HG03159 (cell line): Measurements from ENCODE around the gene GRAMD1A.
"Not testable (repeated sequence)": the region's sequence is repeated elsewhere in the genome, so short reads cannot be mapped to it uniquely, and the experiment has no call there.

Experiments used
- ATAC-seq: cut with Tn5 transposase; IDR thresholded peaks from one replicate; pipeline ENCODE4 v1.9.1; 2021; ENCODE audit warnings: mild to moderate bottlenecking, moderate library complexity; ENCODE audit not compliant: unreplicated experiment

The GRAMD1A gene

DNA sequence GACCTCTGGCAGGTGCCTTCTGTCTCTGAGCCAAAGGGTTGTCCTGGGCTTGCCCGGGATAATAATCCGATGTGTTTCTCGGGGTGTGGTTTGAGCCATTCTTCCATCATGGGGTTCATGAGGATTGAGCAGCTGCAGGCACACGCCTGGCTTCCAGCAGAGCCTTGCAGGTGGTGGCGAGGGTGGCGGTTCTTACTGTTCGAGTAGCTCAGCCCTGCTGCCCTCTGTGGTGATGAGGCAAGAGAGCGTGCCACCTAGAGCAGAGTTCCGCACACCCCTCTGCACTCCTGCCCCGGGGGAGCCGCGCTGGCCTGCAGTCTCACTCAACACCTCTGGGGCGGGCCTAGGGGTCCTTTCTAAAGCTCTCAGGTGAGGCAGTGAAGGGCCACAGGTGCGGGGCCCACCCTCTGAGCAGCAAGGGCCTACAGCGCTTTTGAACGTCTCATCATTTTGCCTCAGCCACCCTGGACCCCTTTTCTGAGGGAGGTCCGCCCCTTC, 33.9 kb downstream of the GRAMD1A start:
- no peak for ATAC-seq

DNA sequence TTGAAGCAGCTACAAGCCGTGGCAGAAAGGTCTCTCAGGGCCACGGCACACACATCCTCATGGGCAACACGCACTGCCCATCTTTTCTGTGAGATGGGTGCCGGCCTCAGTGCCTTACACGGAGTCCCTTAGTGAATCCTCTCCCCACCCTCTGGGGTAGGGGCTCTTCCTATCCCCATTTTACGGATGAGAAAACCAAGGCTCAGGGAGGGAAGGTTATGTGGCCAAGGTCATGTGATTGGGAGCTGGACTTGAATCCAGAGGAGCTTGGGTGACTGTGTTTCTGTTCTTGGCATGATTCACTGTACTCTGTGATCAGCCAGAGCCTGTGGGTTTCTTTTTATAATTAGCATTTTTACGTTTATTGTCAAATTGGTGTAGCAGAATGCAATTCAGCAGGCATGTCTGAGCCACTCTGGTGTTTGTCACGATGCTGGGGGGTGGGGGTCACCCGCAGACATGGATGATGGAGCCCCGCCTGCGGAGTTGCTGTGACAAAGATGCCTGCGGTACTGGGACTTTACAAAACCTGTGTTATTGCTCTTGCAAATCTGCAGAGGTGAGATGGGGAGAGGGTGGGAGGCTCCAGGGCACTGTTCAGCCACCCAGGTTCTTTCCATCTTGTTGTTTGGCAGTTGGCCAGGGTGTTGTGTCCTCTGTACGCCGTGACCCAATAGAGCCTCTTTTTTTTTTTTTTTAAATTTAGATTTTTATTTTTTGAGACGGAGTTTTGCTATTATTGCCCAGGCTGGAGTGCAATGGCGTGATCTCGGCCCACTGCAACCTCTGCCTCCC, 34.7 kb downstream of the GRAMD1A start:
- no peak for ATAC-seq

- no peak for ATAC-seq
Observed at GRCh38 chr19:35037716-35038622, 37.8 kb downstream of the GRAMD1A start.

DNA sequence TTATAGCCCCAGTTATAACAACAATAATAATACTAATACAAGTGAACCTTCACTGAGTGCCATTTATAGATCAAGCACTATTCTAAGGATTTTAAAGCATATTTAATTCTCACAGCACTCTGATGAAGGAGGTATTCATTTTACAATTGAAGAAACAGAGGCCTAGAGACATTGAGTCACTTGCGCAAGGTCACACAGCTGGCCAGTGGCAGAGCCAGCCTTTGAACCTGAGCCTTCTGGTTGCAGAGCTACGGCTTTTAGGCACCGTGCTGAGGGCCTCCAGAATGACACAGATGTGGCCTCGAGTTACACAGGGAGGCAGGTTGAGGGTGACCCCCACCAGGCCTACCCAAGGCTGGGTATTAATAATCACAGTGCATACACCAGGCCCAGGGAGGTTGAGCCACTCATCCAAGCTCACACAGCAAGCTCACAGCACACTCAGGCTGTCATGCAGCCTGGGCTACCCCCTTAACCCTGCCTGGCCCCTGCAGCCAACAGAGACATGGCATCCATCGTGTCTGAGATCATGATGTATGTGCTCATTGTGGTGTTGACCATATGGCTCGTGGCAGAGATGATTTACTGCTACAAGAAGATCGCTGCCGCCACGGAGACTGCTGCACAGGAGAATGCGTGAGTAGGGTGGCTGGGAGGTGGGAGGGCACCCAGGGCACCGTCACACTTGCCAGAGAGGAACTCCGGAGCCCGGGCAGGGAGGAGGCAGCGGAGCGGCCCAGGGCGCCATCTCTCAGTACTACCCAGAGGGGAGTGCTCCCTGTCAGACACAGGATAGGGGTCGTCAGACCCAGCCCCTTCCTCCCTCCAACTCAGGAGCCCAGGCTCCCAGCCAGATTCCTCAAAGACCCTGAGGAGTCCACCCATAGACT, 38.7 kb downstream of the GRAMD1A start:
- ATAC-seq = no peak

GRCh38 chr19:35039881-35040825, 40.0 kb downstream of the GRAMD1A start:
- no peak for ATAC-seq

GRCh38 chr19:35040826-35041547, 40.9 kb downstream of the GRAMD1A start:
- ATAC-seq = no peak

DNA sequence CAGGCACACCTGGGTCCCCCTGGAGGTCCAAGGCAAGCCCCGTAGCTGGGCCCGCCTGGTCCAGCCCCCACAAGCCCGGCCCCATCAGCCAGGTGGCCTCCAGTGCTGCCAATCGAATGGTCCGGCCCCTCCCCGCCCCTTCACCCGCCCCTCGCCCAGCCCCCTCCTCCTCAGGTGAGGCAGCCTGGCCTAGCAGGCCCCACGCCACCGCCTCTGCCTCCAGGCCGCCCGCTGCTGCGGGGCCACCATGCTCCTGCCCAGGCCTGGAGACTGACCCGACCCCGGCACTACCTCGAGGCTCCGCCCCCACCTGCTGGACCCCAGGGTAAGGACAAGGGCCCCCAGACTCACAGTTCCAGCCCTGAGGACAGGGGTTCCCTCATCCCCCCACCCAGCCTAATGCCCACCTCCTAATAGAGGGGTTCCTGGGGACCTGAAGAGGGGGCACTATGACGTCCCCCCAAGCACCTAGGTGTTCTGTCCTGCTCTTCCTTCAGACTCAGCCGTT, 41.5 kb downstream of the GRAMD1A start, which contains the start of gene HPN:
Gene HPN, plus strand, starts transcription at position 174 of the 508 bp plus-strand sequence. CDS start 786 bp downstream, outside the sequence.
- no peak for ATAC-seq

DNA sequence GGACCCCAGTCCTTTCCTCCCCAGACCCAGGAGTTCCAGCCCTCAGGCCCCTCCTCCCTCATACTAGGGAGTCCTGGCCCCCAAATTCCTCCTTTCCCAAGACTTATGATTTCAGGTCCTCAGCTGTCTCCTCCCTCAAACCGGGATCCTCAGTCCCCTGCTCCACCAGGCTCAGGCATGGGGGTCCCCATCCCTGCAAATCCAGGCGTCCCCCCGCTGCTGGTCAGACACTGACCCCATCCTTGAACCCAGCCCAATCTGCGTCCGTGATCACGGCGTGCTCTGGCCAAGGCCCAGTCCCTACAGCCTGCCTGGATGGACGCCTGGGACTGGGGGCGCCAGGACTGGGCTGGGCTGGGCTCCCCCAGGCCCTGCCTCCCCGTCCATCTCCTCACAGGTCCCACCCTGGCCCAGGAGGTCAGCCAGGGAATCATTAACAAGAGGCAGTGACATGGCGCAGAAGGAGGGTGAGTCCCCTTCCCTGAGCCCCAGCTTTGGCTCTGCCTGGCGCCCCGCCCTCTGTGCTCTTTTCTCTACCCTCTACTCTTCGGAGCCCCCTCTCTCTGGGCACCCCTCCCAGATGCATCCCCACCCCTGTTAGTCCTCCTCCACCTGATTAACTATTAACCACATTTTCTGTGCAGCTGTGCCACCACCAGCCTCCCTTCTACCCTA, 42.1 kb downstream of the GRAMD1A start:
- no peak for ATAC-seq

DNA sequence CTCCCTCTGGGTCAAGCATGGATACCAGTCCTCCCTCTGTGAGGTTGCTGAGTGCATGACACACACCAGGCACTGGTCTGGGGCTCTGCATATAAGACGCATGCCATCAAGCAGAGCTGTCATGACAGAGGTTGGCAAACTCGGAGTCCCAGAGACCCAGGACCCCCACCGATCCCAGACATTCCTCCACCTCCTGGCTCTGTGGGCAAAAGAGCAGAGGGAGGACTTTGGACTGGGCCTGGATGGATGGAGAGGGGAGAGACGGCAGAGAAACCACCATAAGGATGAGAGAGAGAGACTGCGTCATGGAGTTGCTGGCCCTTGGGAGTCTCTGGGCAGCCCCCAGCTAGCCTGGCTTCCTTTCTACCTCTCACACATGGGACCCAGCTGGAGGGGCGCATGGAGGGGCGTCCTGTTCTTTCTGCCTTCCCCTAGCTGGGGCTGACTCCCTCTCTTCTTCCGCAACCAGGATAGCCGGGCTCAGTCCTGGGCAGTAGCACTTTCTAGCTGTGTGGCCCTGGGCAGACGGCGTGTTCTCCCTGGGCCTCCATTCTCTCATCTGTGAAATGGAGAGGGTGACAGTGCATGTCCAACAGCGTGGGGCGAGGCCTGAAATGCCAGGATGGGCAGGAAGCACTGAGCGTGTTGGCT, 43.0 kb downstream of the GRAMD1A start:
- no peak for ATAC-seq

DNA sequence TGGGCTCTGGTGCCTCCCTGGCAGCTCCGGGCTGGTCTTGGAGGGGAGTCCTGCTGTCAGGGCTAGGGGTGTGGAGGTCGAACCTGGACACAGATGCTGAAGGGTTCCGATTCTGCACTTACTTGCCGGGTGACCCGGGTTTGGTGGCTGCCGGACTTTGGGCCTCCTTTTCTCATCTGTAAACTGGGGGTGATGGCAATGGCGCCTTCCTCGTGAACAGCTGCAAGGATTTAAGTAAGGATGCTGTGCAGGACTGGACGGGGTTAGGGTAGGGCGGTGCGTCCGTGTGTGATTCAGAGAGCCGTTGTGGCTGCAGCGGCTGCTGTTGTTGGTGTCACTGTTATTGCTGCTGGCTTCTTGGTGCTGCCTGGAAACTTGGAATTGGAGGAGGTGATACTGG, 43.8 kb downstream of the GRAMD1A start:
- no peak for ATAC-seq

DNA sequence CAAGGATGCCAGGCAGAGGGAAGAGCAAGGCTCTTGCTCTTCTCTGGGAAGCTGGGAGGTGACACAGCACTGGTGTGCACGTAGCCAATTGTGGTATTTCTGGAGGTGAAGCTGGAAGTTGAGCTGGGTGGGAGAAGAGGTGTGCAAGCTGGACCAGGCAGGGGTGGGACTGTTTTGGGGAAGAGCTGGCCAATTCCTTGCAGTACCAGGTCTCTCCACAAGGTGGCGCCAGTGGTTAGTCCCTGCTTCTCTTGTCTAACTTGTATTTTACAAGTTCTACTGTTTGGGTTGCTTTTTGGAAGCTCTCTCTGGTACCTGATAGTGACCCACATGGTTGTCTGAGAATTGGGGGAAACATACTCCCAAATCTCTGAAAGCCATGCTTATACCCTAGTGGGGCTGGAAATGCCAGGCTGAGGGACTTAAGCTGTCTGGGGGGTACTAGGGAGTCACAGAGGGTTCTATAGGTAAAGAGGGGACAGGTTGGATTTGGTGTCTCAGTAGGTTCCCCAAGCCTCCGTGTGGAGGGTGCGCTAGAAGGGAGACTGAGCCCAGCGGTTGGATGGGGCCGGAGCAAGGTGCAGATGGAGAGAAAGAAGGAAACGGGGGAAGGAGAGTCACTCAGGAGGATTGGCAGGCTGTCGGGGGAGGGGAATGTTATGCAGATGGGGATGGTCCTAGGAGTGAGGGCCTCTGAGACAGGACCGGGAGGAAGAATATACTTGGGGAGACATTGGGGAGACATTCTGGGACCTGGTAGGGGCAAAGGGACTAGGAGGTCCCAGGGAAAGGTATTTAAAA, 44.4 kb downstream of the GRAMD1A start:
- ATAC-seq = no peak

DNA sequence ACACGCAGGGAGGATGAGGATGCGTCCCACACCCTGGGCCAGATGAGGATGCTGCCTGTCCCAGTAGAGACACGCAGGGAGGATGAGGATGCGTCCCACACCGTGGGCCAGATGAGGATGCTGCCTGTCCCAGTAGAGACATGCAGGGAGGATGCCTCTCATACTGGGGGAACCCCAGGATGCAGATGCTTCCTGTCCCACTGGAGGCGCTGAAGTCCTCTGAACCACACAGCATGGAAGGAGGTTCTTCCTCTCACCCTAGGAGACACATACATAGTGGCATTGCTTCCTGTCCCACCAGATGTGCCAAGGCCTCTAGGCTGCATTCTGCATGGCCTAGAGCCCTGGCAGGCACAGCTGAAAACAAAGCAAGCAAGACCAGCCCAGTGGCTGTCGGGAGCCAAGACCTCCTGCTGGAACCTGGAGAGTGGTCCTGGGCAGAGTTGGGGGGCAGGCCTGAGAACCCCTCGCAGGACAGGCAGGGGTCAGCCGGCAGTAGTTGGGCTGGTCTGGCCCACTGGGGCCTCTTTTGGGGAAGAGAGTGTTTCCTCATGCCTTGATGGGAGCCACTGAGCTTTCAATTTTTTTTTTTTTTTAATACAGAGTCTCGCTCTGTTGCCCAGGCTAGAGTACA, 45.7 kb downstream of the GRAMD1A start:
- peak; percentile 72 for ATAC-seq

GRCh38 chr19:35046461-35046860, 46.3 kb downstream of the GRAMD1A start:
- ATAC-seq = no peak

DNA sequence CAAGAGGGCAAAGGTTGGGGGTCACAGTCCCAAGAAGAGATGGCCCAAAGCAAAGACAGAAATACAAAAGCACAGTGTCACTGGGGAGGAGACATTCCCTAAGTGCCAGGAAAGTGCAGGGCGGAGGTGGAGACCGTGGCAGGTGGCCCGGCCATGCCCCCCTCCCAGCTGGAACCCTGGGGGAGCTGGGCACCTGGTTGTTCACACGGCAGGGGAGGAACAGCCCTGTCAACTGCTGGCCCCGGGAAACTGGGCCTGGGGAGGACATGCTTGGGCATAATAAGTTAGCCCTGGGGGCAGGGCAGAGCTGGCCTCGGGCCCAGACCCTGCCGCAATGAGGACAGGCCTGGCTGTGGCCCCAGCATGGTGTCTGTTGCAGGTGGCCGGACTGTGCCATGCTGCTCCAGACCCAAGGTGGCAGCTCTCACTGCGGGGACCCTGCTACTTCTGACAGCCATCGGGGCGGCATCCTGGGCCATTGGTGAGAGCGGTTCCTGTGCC, 48.8 kb downstream of the GRAMD1A start:
- no peak for ATAC-seq

- ATAC-seq = no peak
Observed at GRCh38 chr19:35049456-35049855, 49.3 kb downstream of the GRAMD1A start.

DNA sequence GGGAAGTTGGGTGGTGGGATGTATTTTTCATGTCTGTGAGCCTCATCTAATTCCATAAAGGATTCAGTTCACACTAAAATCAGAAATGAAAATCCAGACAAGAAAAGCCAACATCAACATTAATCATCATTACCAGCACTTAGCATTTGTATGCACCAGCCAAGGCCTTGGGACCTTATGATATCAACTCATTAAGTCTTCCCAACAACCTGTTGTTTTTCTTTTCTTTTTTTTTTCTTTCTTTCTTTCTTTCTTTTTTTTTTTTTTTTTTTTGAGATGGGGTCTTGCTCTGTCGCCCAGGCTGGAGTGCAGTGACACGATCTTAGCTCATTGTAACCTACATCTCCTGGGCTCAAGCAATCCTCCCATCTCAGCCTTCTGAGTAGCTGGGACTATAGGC, 50.5 kb downstream of the GRAMD1A start:
- ATAC-seq = not testable (repeated sequence)
